HG03575 (cell line): ENCODE results near the gene DNAL4.

Source experiments
- ATAC-seq: cut with Tn5 transposase; IDR thresholded peaks from one replicate; pipeline ENCODE4 v1.9.1; 2021; ENCODE audit not compliant: unreplicated experiment, insufficient number of reproducible peaks, low FRiP score; ENCODE audit errors: extremely low read depth

Gene DNAL4

GRCh38 chr22:38766076-38766777, 27.7 kb downstream of the DNAL4 start:
- ATAC-seq, result no peak

GRCh38 chr22:38762551-38762983, 31.4 kb downstream of the DNAL4 start:
- no peak for ATAC-seq

GRCh38 chr22:38761202-38762162, 32.5 kb downstream of the DNAL4 start:
- no peak for ATAC-seq

- no peak for ATAC-seq
These were observed 33.3 kb downstream of the DNAL4 start for GRCh38 chr22:38760477-38761201.

- no peak for ATAC-seq
These were observed 34.9 kb downstream of the DNAL4 start for GRCh38 chr22:38759005-38759404.

- ATAC-seq, result no peak
These were observed 35.5 kb downstream of the DNAL4 start for GRCh38 chr22:38758276-38758945.

- ATAC-seq, result no peak
These were observed 36.5 kb downstream of the DNAL4 start for GRCh38 chr22:38757464-38757757.

GRCh38 chr22:38756711-38757463, 37.1 kb downstream of the DNAL4 start:
- no peak for ATAC-seq

GRCh38 chr22:38755911-38756532, 37.9 kb downstream of the DNAL4 start, which contains the start of gene SUN2:
Gene SUN2 (minus strand): TSS chr22:38755998. CDS start chr22:38752628, 3,370 bp downstream.
- no peak for ATAC-seq

GRCh38 chr22:38755155-38755910, 38.6 kb downstream of the DNAL4 start:
- ATAC-seq, result no peak

GRCh38 chr22:38754751-38755154, 39.2 kb downstream of the DNAL4 start:
- ATAC-seq, result no peak

GRCh38 chr22:38753948-38754750, 39.8 kb downstream of the DNAL4 start:
- no peak for ATAC-seq

- no peak for ATAC-seq
These were observed 42.3 kb downstream of the DNAL4 start for GRCh38 chr22:38751422-38752346.

GRCh38 chr22:38751066-38751421, 42.9 kb downstream of the DNAL4 start:
- no peak for ATAC-seq

- no peak for ATAC-seq
These were observed 43.3 kb downstream of the DNAL4 start for GRCh38 chr22:38750638-38751037.

GRCh38 chr22:38750104-38750503, 43.8 kb downstream of the DNAL4 start:
- no peak for ATAC-seq
